Measurements from ENCODE around the gene PIGB. TPM values are rescaled to one million over a fixed set of nuclear protein-coding genes. Genes with fewer than 3 reads are reported as not detected.

Gene PIGB
- total RNA-seq (10 to 100 TPM in 3 of 7 donors, 1 to 10 TPM in 4; 5.6 to 11.2 (median 9.7) TPM), polyA plus RNA-seq (10 to 100 TPM in 1 of 2 donors, 1 to 10 TPM in 1; 6.9 to 13.5 TPM)
- long read RNA-seq, donor 1, transcript PIGB-202 (12 exons, 1,668 nt), result major isoform, 18 of 34 reads
- long read RNA-seq, donor 1, partial matches to known transcripts, result 2 of 34 reads
- long read RNA-seq, donor 1, other reads (novel, unspliced or antisense), result 11 of 34 reads
- long read RNA-seq, donor 2, partial matches to known transcripts, result 105 of 108 reads
- long read RNA-seq, donor 2, other reads (novel, unspliced or antisense), result 0 of 108 reads
- long read RNA-seq, donor 3, transcript PIGB-202 (12 exons, 1,668 nt), result major isoform, 11 of 17 reads
- long read RNA-seq, donor 3, partial matches to known transcripts, result 1 of 17 reads
- long read RNA-seq, donor 3, other reads (novel, unspliced or antisense), result 4 of 17 reads

DNA sequence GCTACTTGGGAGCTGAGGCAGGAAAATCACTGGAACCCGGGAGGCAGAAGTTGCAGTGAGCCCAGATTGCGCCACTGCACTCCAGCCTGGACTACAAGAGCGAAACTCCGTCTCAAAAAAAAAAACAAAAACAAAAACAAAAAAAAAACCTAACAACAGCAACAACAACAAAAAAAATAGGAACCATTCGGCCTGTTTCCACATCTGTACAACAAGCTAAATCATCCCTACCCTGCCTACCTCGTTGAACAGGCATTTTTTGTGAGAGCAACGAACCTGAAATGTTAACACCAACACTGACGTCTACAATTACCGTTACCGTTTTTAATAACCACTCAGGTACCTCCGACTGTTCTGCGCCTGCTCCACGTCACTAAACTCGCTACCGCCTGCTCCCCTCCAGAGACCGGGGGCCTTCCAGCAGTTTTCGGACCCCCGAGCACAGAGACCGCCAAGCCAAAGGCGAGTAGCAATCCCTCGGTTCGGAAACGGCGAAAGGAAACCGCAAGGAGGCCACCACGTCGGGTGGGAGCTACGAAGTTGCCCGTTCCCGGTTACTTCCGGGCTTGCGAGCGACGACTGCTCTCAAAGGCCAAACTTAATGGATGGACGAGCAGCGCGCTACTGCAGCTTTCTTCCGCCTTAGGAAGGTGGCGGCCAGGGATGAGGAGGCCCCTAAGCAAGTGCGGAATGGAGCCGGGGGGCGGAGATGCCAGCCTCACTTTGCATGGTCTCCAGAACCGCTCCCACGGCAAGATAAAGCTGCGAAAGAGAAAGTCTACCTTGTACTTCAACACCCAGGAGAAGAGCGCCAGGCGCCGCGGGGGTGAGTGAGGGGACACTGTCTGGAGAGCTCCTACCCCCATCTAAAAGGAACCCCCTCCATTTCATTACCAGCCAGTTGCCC is at the start of gene PIGB, which contains the start of gene PIGBOS1:
TSS of gene PIGB (plus strand) at position 635 of the 907 bp plus-strand sequence. CDS start at position 664, 29 bp downstream.
TSS of gene PIGBOS1 (minus strand) at position 536 of the 907 bp plus-strand sequence. CDS start 1,331 bp downstream, outside the sequence.
- no peak for TF ChIP-seq EP300 (IDR thresholded peaks at IDR 0.05)
- peak; percentile 50 for TF ChIP-seq POLR2A (IDR thresholded peaks at IDR 0.05)
- TF ChIP-seq, protein P1, sequence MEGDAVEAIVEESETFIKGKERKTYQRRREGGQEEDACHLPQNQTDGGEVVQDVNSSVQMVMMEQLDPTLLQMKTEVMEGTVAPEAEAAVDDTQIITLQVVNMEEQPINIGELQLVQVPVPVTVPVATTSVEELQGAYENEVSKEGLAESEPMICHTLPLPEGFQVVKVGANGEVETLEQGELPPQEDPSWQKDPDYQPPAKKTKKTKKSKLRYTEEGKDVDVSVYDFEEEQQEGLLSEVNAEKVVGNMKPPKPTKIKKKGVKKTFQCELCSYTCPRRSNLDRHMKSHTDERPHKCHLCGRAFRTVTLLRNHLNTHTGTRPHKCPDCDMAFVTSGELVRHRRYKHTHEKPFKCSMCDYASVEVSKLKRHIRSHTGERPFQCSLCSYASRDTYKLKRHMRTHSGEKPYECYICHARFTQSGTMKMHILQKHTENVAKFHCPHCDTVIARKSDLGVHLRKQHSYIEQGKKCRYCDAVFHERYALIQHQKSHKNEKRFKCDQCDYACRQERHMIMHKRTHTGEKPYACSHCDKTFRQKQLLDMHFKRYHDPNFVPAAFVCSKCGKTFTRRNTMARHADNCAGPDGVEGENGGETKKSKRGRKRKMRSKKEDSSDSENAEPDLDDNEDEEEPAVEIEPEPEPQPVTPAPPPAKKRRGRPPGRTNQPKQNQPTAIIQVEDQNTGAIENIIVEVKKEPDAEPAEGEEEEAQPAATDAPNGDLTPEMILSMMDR (IDR thresholded peaks at IDR 0.05), result peak in 1 of 3 donors; percentile 42
- Histone ChIP-seq H3K27ac (peak within 1 kb of the TSS; percentile 9 to 54), H3K9me3 (no peaks in the 10 kb centered on the region), H3K4me1 (ENCODE audit: insufficient read depth) (peaks cover 4% of the 10 kb centered on the region), H3K36me3 (no peaks in the 10 kb centered on the region), H3K27me3 (no peaks in the 10 kb centered on the region), H3K4me3 (peak within 1 kb of the TSS; percentile 56)
- DNase-seq, result peak; percentile 80 to 87 (median 81)
- intact Hi-C loops (cut with DNase I), result no loop called here
- 0 to 1% (median 1%) methylated on average over 49 of the region's 49 CpGs for WGBS, 3 donors

DNA sequence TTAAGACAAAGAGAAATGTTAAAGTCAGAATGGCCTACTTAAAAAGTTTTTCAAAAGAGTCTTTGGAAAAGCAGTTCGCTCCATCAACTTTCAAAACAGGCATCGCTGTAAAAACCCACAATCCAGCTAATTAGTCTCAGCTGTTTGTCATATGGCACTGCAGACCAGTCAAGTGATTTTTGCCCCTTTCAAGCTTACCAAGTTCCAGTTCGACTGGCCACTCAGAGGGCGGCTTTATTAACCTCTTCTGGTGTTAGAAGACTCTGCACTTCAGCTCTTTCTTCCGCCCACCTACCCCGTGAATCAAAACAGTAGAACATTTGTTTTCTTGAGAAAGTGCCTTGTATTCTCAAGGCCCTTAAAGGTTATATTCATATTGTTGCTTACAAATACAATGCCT is 48.7 kb upstream of the PIGB start:
- 81 to 83% (median 81%) methylated on average over 6 of the region's 6 CpGs for WGBS, 3 donors

DNA sequence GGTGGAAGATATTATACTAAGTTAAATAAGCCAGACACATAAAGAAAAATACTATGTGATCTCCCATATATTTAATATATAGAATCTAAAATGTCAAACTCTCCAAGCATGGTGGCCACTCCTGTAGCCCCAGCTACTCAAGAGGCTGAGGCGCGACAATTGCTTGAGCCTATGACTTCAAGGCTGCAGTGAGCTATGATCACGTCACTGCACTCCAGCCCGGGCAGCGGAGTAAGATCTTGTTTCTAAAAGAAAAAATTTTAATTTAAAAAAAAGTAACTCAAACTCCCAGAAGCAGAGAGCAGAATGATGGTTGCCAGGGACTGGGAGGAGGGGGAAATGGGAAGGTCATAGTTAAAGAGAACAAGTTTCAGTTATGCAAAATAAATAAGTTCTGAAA is 42.7 kb upstream of the PIGB start:
- no peaks in the 10 kb centered on the region for H3K9me3 ChIP-seq
- no peak for DNase-seq
- no peak overlapping the region for H3K4me3 ChIP-seq
- TF ChIP-seq, protein P1 (IDR thresholded peaks at IDR 0.05), result no peak
- TF ChIP-seq POLR2A (IDR thresholded peaks at IDR 0.05) (no peak), EP300 (IDR thresholded peaks at IDR 0.05) (no peak)
- no peaks in the 10 kb centered on the region for H3K4me1 ChIP-seq (ENCODE audit: insufficient read depth)
- no peaks in the 10 kb centered on the region for H3K36me3 ChIP-seq
- no peak overlapping the region for H3K27ac ChIP-seq
- 72 to 85% (median 81%) methylated on average over 5 of the region's 5 CpGs for WGBS, 3 donors
- intact Hi-C loops (cut with DNase I), result no loop called here
- H3K27me3 ChIP-seq, result no peaks in the 10 kb centered on the region

More for the DNA sequence above, 48.7 kb upstream of the PIGB start:
- TF ChIP-seq, protein P1 (IDR thresholded peaks at IDR 0.05), result no peak
- no peak for TF ChIP-seq POLR2A (IDR thresholded peaks at IDR 0.05)
- no peaks in the 10 kb centered on the region for H3K27me3 ChIP-seq
- no peak overlapping the region for H3K4me3 ChIP-seq
- H3K4me1 ChIP-seq (ENCODE audit: insufficient read depth), result no peaks in the 10 kb centered on the region
- no peaks in the 10 kb centered on the region for H3K9me3 ChIP-seq
- no peaks in the 10 kb centered on the region for H3K36me3 ChIP-seq
- H3K27ac ChIP-seq, result no peak overlapping the region
- no peak for DNase-seq
- intact Hi-C loops (cut with DNase I), result no loop called here

DNA sequence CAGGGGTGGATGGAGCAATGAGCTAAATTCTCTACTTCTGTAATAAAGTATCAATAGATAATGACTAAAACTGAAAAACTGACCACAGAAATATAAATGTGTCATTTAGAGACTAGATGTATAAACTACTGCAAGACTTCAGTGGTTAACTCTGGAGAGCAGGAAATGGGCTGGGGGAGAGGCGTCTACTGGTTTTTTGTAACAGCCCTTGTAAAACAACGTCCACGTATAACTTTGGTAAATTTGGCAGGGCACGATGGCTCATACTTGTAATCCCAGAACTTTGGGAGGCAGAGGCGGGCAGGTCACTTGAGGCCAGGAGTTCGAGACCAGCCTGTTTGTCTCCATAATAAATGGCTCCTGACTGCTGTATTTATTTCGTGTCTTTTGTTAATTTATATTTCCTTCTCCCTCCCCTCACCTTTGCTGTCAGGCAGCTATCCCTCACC is 41.9 kb upstream of the PIGB start:
- H3K9me3 ChIP-seq, result no peaks in the 10 kb centered on the region

More for the DNA sequence above, 41.9 kb upstream of the PIGB start:
- intact Hi-C loops (cut with DNase I), result no loop called here
- Histone ChIP-seq H3K4me3 (no peak overlapping the region), H3K4me1 (ENCODE audit: insufficient read depth) (no peaks in the 10 kb centered on the region), H3K27ac (no peak overlapping the region), H3K27me3 (no peaks in the 10 kb centered on the region), H3K36me3 (no peaks in the 10 kb centered on the region)
- no peak for DNase-seq
- 32 to 40% (median 39%) methylated on average over 7 of the region's 7 CpGs for WGBS, 3 donors
- TF ChIP-seq, protein P1 (IDR thresholded peaks at IDR 0.05), result no peak
- no peak for TF ChIP-seq POLR2A (IDR thresholded peaks at IDR 0.05)
- no peak for TF ChIP-seq EP300 (IDR thresholded peaks at IDR 0.05)
